ENCODE measurements around the gene ARSK.

The ARSK gene

GRCh38 chr5:95623706-95624105 lies 68.8 kb downstream of the ARSK start:
- H3K27me3 ChIP-seq (replicated peaks; ENCODE audit: control insufficient read depth, insufficient read depth, low read length), result no peaks in the 10 kb centered on the region
- TF ChIP-seq CTCF (IDR thresholded peaks at IDR 0.05; ENCODE audit: insufficient read depth, low read length, poor library complexity, severe bottlenecking), result no peak
- DNase-seq (ENCODE audit: extremely low read depth, insufficient read length), result no peak

GRCh38 chr5:95624368-95624767 lies 69.5 kb downstream of the ARSK start:
- H3K36me3 ChIP-seq (ENCODE audit: control insufficient read depth, insufficient read depth, low read length), result no peaks in the 10 kb centered on the region

More at GRCh38 chr5:95623706-95624105, 68.8 kb downstream of the ARSK start:
- Histone ChIP-seq H3K36me3 (ENCODE audit: control insufficient read depth, insufficient read depth, low read length) (no peaks in the 10 kb centered on the region), H3K4me3 (replicated peaks; ENCODE audit: low read depth, low read length) (no peak overlapping the region)

GRCh38 chr5:95626701-95627100 lies 71.8 kb downstream of the ARSK start:
- Histone ChIP-seq H3K27me3 (replicated peaks; ENCODE audit: control insufficient read depth, insufficient read depth, low read length) (no peaks in the 10 kb centered on the region), H3K36me3 (ENCODE audit: control insufficient read depth, insufficient read depth, low read length) (no peaks in the 10 kb centered on the region), H3K4me3 (replicated peaks; ENCODE audit: low read depth, low read length) (no peak overlapping the region)
- no peak for DNase-seq (ENCODE audit: extremely low read depth, insufficient read length)
- TF ChIP-seq CTCF (IDR thresholded peaks at IDR 0.05; ENCODE audit: insufficient read depth, low read length, poor library complexity, severe bottlenecking), result no peak

More at GRCh38 chr5:95624368-95624767, 69.5 kb downstream of the ARSK start:
- Histone ChIP-seq H3K4me3 (replicated peaks; ENCODE audit: low read depth, low read length) (no peak overlapping the region), H3K27me3 (replicated peaks; ENCODE audit: control insufficient read depth, insufficient read depth, low read length) (no peaks in the 10 kb centered on the region)
- no peak for TF ChIP-seq CTCF (IDR thresholded peaks at IDR 0.05; ENCODE audit: insufficient read depth, low read length, poor library complexity, severe bottlenecking)
- DNase-seq (ENCODE audit: extremely low read depth, insufficient read length), result no peak

- no peak for DNase-seq (ENCODE audit: extremely low read depth, insufficient read length)
- Histone ChIP-seq H3K27me3 (replicated peaks; ENCODE audit: control insufficient read depth, insufficient read depth, low read length) (no peaks in the 10 kb centered on the region), H3K36me3 (ENCODE audit: control insufficient read depth, insufficient read depth, low read length) (no peaks in the 10 kb centered on the region), H3K4me3 (replicated peaks; ENCODE audit: low read depth, low read length) (no peak overlapping the region)
- TF ChIP-seq CTCF (IDR thresholded peaks at IDR 0.05; ENCODE audit: insufficient read depth, low read length, poor library complexity, severe bottlenecking), result no peak
Measured at GRCh38 chr5:95627971-95628810, 73.3 kb downstream of the ARSK start.

- TF ChIP-seq CTCF (IDR thresholded peaks at IDR 0.05; ENCODE audit: insufficient read depth, low read length, poor library complexity, severe bottlenecking), result no peak
- DNase-seq (ENCODE audit: extremely low read depth, insufficient read length), result no peak
- Histone ChIP-seq H3K36me3 (ENCODE audit: control insufficient read depth, insufficient read depth, low read length) (no peaks in the 10 kb centered on the region), H3K4me3 (replicated peaks; ENCODE audit: low read depth, low read length) (no peak overlapping the region), H3K27me3 (replicated peaks; ENCODE audit: control insufficient read depth, insufficient read depth, low read length) (no peaks in the 10 kb centered on the region)
Measured at GRCh38 chr5:95628933-95629332, 74.0 kb downstream of the ARSK start.

Data from GM06990 (cell line).